HG03565 (cell line): ENCODE data around the gene HIVEP3.
A peak's percentile ranks its signal among the peaks of the same experiment; 100 is the strongest.

Source experiments
- ATAC-seq: cut with Tn5 transposase; IDR thresholded peaks from one replicate; pipeline ENCODE4 v1.9.1; 2021; ENCODE audit warnings: mild to moderate bottlenecking, moderate library complexity; ENCODE audit not compliant: unreplicated experiment

The HIVEP3 gene

GRCh38 chr1:41875487-41875886, 43.2 kb downstream of the HIVEP3 start:
- ATAC-seq: no peak

- ATAC-seq: no peak
Observed at GRCh38 chr1:41874903-41875411, 43.8 kb downstream of the HIVEP3 start.

- ATAC-seq: no peak
Observed at GRCh38 chr1:41874151-41874719, 44.5 kb downstream of the HIVEP3 start.

- no peak for ATAC-seq
Observed at GRCh38 chr1:41872074-41872473, 46.6 kb downstream of the HIVEP3 start.

GRCh38 chr1:41870076-41870562, 48.6 kb downstream of the HIVEP3 start:
- no peak for ATAC-seq

- peak; percentile 50 for ATAC-seq
Observed at GRCh38 chr1:41868241-41868998, 50.3 kb downstream of the HIVEP3 start.

- no peak for ATAC-seq
Observed at GRCh38 chr1:41866285-41866684, 52.4 kb downstream of the HIVEP3 start.

- no peak for ATAC-seq
Observed at GRCh38 chr1:41864471-41865040, 54.2 kb downstream of the HIVEP3 start.

- no peak for ATAC-seq
Observed at GRCh38 chr1:41863718-41864117, 55.0 kb downstream of the HIVEP3 start.

- ATAC-seq: no peak
Observed at GRCh38 chr1:41862384-41863221, 56.1 kb downstream of the HIVEP3 start.

- no peak for ATAC-seq
Observed at GRCh38 chr1:41861535-41862383, 57.0 kb downstream of the HIVEP3 start.

GRCh38 chr1:41860771-41861170, 58.0 kb downstream of the HIVEP3 start:
- ATAC-seq: no peak

GRCh38 chr1:41860214-41860613, 58.5 kb downstream of the HIVEP3 start:
- ATAC-seq: no peak

GRCh38 chr1:41859686-41860085, 59.0 kb downstream of the HIVEP3 start:
- ATAC-seq: no peak

- no peak for ATAC-seq
Observed at GRCh38 chr1:41856944-41857285, 61.8 kb downstream of the HIVEP3 start.

GRCh38 chr1:41856151-41856943, 62.4 kb downstream of the HIVEP3 start:
- no peak for ATAC-seq

- ATAC-seq: no peak
Observed at GRCh38 chr1:41855713-41856112, 63.0 kb downstream of the HIVEP3 start.

- ATAC-seq: no peak
Observed at GRCh38 chr1:41853907-41854306, 64.8 kb downstream of the HIVEP3 start.

GRCh38 chr1:41852091-41852490, 66.6 kb downstream of the HIVEP3 start:
- no peak for ATAC-seq
